G401 (cell line): Measurements from ENCODE around the gene CRADD. TPM values are rescaled to one million over a fixed set of nuclear protein-coding genes. Genes with fewer than 3 reads are reported as not detected.

Source experiments
- DNase-seq: peaks from one replicate; pipeline ENCODE4 v3.0.0-alpha.2; 2015; ENCODE audit warnings: low spot score
- in situ Hi-C: cut with HindIII; loops from 2 replicates; pipeline ENCODE4 v1.10.0; 2016; ENCODE audit warnings: low sequenced_read_pairs, mixed read lengths
- total RNA-seq: library from RNA; depleted of rRNA; stranded (reverse); fragments of >200 nt; shearing (Covaris generic); gene quantifications from 2 replicates; pipeline ENCODE4 v1.2.3, GENCODE V29; 2014

Gene CRADD
- total RNA-seq, 1 experiment from 2014 or later: 8.8 TPM

DNA sequence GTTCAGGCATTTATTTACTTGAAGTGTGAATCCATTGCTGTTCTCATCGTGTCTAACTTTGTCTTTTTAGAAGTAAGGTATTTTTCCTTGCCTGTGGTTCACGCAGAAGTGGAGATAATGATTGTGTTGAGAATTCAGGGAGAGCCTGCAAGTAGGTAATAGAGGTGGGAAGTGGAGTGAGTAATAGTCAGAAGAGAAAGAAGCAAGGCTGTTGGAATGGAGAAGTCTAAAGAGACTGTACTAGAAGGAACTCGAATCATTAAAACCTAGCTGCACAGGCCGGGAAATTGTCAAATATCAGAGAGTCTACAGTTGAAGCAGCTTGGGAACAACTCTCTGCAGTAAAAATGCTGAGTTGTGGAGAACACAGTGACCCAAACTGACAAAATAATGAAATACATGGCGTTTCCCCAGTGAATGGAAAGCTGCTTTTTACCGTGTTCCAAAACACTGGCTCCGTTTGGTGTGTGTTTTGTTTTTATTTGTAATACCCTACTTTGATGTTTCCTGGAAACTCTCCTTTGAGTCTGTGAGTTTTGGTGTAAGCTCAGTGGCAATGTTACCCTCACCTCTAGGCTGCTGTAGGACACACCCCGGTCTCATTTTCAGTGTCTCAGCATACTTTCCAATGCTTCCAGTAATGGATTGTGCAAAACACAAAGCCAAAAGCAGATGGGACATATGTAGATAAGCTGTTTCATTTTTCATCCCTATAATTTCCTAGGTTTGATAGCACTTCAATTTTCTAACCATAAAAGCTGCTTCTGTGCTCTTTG is 146.6 kb downstream of the CRADD start:
- in situ Hi-C loops: no loop called here
- DNase-seq: no peak

GRCh38 chr12:93824514-93825500 is 147.6 kb downstream of the CRADD start:
- no peak for DNase-seq

DNA sequence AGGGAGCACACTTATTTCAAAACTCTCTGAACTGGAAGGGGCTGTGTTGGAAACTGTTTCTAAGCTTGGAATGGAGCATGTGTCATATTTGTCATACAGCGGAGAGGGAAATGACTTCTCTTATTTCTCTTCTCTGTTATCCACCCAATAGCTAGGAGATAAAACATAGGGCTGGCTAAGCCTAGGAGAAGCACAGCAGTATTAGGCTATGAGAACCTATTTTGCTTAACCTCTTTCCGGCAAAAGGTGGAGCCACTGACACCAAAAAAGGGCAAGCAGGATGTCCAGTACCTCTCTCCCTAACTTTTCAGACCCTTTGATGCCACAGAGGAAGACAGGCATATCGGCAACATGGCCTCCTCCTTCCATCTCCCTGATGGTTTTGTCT is 148.3 kb downstream of the CRADD start:
- in situ Hi-C loops: no loop called here
- DNase-seq: no peak

More at GRCh38 chr12:93824514-93825500, 147.6 kb downstream of the CRADD start:
- in situ Hi-C loops: no loop called here

- in situ Hi-C loops: no loop called here
- DNase-seq: peak; percentile 72
These were observed 148.9 kb downstream of the CRADD start for GRCh38 chr12:93825931-93826555.

GRCh38 chr12:93827179-93827578 is 150.0 kb downstream of the CRADD start:
- DNase-seq: no peak
- in situ Hi-C loops: no loop called here

GRCh38 chr12:93827669-93828068 is 150.5 kb downstream of the CRADD start:
- DNase-seq: no peak
- in situ Hi-C loops: no loop called here

- in situ Hi-C loops: no loop called here
- DNase-seq: no peak
These were observed 151.8 kb downstream of the CRADD start for GRCh38 chr12:93829016-93829415.

- in situ Hi-C loops: no loop called here
- DNase-seq: no peak
These were observed 154.2 kb downstream of the CRADD start for GRCh38 chr12:93831374-93831773.

- no peak for DNase-seq
- in situ Hi-C loops: no loop called here
These were observed 155.0 kb downstream of the CRADD start for GRCh38 chr12:93832131-93832530.

DNA sequence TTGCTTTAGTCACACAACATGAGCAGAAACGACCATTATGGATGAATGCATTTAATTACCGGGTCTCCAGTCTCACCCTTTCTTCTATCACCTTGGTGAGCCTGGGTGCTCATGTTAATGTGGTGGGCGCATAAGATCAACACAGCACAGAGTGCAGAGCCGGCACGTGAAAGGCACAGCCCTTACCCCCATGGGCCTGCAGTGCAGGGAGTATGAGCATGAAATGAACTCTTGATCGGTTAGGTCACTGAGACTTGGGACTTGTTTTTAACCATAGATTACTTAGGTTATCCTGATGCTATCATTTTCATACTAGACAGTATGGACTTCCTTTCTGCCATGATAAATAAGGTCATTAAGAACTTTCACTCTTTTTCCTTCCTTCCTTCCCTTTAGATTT is 156.8 kb downstream of the CRADD start:
- no peak for DNase-seq
- in situ Hi-C loops: no loop called here

DNA sequence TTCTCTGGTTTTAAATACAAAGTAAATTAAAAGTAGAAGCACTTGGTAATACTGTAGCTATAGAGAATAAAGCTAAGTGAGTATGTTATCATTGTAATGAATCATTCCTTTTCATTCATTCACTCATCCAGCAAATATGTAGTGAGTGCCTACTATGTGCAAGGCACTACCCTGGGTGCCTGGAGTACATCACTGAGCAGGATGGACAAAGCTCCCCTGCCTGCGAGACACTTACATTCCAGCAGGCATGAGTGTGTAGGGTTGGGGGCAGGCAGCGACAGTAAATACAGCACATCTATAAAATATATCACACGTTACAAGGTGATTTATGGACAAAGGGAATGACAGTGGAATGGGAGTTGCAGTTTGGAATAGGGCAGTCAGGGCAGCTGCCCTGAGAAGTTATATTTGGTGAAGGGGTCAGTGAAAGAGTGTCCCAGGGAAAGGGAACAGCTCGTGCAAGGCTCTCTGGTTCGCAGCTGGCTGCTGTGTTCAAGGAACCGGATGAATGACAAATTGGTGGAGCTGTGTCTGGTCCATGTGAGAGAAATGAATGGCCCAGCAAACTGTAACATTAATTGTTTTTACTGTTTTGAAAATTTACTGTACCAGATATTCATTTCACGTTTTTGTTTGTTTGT is 159.6 kb downstream of the CRADD start:
- DNase-seq: no peak
- in situ Hi-C loops: no loop called here

DNA sequence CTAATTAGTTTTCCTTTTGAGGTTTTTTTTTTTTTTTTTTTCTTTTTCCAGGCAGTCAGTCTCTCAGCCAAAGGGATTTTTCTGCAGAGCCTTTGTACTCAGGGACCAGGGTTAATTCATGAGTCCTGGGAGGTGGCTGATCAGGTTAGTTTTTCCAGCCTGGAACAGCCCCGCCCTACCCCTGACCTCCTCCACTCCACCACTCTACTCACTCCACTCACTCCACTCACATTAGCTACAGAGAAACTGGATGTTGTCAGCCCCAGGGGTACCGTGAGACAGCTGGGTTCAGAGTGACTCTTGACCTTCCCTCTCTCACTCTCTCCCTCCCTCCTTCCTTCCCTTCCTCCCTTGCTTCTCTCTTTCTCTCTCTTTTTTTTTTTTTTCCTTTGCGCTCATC is 161.0 kb downstream of the CRADD start:
- in situ Hi-C loops: no loop called here
- no peak for DNase-seq

- no peak for DNase-seq
- in situ Hi-C loops: no loop called here
These were observed 161.9 kb downstream of the CRADD start for GRCh38 chr12:93839064-93839463.

DNA sequence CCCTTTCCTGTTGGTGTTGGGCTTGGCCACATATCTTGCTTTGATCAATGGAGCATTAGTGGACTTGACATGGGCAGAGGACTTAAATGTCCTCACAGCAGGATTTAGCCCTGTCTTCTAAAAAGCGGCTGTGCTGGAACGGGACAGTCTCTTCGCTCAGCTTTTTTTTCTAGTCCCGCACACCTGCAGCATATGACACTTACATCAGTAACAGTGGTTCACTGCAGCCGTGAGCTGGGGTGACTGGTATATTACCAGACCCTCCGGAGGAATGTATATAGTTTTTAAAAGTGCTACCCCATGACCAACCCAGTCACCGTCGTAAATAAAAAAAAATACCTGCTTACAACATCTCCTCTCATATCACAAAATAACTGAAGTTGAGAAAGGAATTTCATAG is 164.5 kb downstream of the CRADD start:
- no peak for DNase-seq
- in situ Hi-C loops: no loop called here

- in situ Hi-C loops: no loop called here
- peak; percentile 34 for DNase-seq
These were observed 167.1 kb downstream of the CRADD start for GRCh38 chr12:93844164-93844784.

- in situ Hi-C loops: no loop called here
- DNase-seq: no peak
These were observed 169.9 kb downstream of the CRADD start for GRCh38 chr12:93846936-93847516.

- in situ Hi-C loops: no loop called here
- DNase-seq: no peak
These were observed 170.6 kb downstream of the CRADD start for GRCh38 chr12:93847517-93848474.
